Aorta (tissue), 5 donors: Measurements from ENCODE around the gene NSG2. TPM values are rescaled to one million over a fixed set of nuclear protein-coding genes. Genes with fewer than 3 reads are reported as not detected.

ENCODE experiments used
- ATAC-seq: fragments of 200-7000 bp; cut with Tn5 transposase; one replicate; pipeline ENCODE4 v1.9.1; 2022; ENCODE audit warnings: moderate library complexity; ENCODE audit not compliant: low FRiP score
- DNase-seq, 2 donors: peaks; one replicate each; pipeline ENCODE4 v3.0.0-alpha.2; 2020
- H3K27ac ChIP-seq, 2 donors: one replicate each; pipeline ENCODE4 v1.5.1; 2013; ENCODE audit warnings: low read length in 2 of 2, mild to moderate bottlenecking in 2 of 2, moderate library complexity in 2 of 2, control low read depth in 1 of 2, inconsistent platforms in 1 of 2, low read depth in 1 of 2
- H3K27me3 ChIP-seq, 2 donors: one replicate each; pipeline ENCODE4 v1.6.1; 2013; ENCODE audit warnings: control low read depth in 1 of 2, low read length in 1 of 2, mild to moderate bottlenecking in 1 of 2, moderate library complexity in 1 of 2; ENCODE audit not compliant: insufficient read depth in 2 of 2, control insufficient read depth in 1 of 2
- H3K36me3 ChIP-seq, 2 donors: one replicate each; pipeline ENCODE4 v1.6.1; 2013; ENCODE audit warnings: control low read depth in 1 of 2, low read length in 1 of 2, mild to moderate bottlenecking in 1 of 2; ENCODE audit not compliant: insufficient read depth in 2 of 2, control insufficient read depth in 1 of 2
- H3K4me1 ChIP-seq, 2 donors: one replicate each; pipeline ENCODE4 v1.6.1; 2013; ENCODE audit warnings: low read length in 2 of 2, control low read depth in 1 of 2, mild to moderate bottlenecking in 1 of 2, moderate library complexity in 1 of 2; ENCODE audit not compliant: insufficient read depth in 2 of 2, control insufficient read depth in 1 of 2
- H3K4me3 ChIP-seq, 2 donors: one replicate each; pipeline ENCODE4 v1.5.1; 2013; ENCODE audit warnings: low read length in 2 of 2, control low read depth in 1 of 2, mild to moderate bottlenecking in 1 of 2
- H3K9me3 ChIP-seq: one replicate; pipeline ENCODE4 v1.6.1; 2013; ENCODE audit warnings: mild to moderate bottlenecking, low read length; ENCODE audit not compliant: control insufficient read depth
- WGBS, 2 donors: extraction: QIAGEN DNeasy Blood & Tissue Kit; methylation state at CpG; one replicate each; pipeline ENCODE4 v1.1.7; 2013; 5-methylcytosine and 5-hydroxymethylcytosine counted together
- intact Hi-C, 2 donors: fragments of 100-400 bp; cut with DNase I; formaldehyde crosslinking; loops; one replicate each; pipeline versions ENCODE4 v1.14.2 to v1.15.0; 2022
- polyA plus RNA-seq, 2 donors: library from polyadenylated mRNA; stranded (reverse); fragments of 200-250 nt; gene quantifications; one replicate each; pipeline ENCODE4 v1.2.3, GENCODE V29; 2013
- total RNA-seq, 2 donors: library from RNA; stranded (reverse); fragmentation: NEBNext Ultra II Directional; extraction: Animal tissue kit (Norgen Biotek cat#: 25700); gene quantifications; one replicate each; pipeline ENCODE4 v1.2.1, GENCODE V29; 2021
- donor health status: healthy with polysubstance abuse.
- donor health status: Bipolar disorder and iron deficiency.
- donor health status: DM: no; HTN: no; CAD: no.
- donor health status: DM: no; HTN: no; CAD: no.
- donor health status: DM: yes; HTN: yes; CAD: no.

The NSG2 gene
- total and polyA plus RNA-seq, 4 donors = 0.64 TPM; not detected in 3

GRCh38 chr5:174071484-174071883 is 26.0 kb downstream of the NSG2 start:
- no peaks in the 10 kb centered on the region for H3K4me1 ChIP-seq
- 92% methylated on average over 8 of the region's 8 CpGs for WGBS, 2 donors
- H3K27me3 ChIP-seq = no peaks in the 10 kb centered on the region
- DNase-seq = no peak
- intact Hi-C loops = no loop called here
- H3K4me3 ChIP-seq = no peak overlapping the region
- H3K9me3 ChIP-seq = no peaks in the 10 kb centered on the region
- H3K27ac ChIP-seq = no peak overlapping the region
- no peaks in the 10 kb centered on the region for H3K36me3 ChIP-seq
- no peak for ATAC-seq

- Histone ChIP-seq H3K27me3 (no peaks in the 10 kb centered on the region), H3K4me3 (no peak overlapping the region), H3K27ac (no peak overlapping the region), H3K36me3 (no peaks in the 10 kb centered on the region), H3K9me3 (no peaks in the 10 kb centered on the region), H3K4me1 (no peaks in the 10 kb centered on the region)
- no peak for DNase-seq
- 1 to 10% methylated on average over 3 of the region's 3 CpGs for WGBS, 2 donors
- ATAC-seq = no peak
- intact Hi-C loops = no loop called here
Measured at GRCh38 chr5:174073122-174073660, 27.7 kb downstream of the NSG2 start.

DNA sequence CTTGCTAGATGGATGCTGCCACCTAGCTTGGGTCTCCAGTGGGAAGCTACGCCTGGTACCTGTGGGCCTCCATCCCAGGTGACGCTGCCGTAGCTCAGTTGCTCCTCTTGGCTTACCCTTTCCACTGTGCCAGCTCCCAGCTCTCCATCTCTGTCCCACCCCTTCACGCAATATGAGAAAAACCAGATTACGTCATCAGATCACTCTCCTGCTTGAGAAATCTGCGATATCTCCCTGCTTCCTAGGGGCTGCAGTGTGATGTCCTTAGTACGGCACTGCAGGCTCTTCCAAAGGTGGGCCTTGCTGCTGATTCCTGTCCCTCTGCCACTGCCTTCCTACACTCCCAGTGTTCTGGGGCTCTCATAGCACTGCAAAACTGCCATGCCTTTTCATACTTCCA is 28.9 kb downstream of the NSG2 start:
- Histone ChIP-seq H3K4me1 (no peaks in the 10 kb centered on the region), H3K4me3 (no peak overlapping the region), H3K36me3 (no peaks in the 10 kb centered on the region), H3K27ac (no peak overlapping the region), H3K27me3 (no peaks in the 10 kb centered on the region), H3K9me3 (no peaks in the 10 kb centered on the region)
- ATAC-seq = no peak
- DNase-seq = no peak
- 96 to 97% methylated on average over 7 of the region's 7 CpGs for WGBS, 2 donors
- intact Hi-C loops = no loop called here

GRCh38 chr5:174078416-174078815 is 32.9 kb downstream of the NSG2 start:
- H3K36me3 ChIP-seq = no peaks in the 10 kb centered on the region
- WGBS, 2 donors = 73 to 77% methylated on average over 3 of the region's 3 CpGs
- H3K27ac ChIP-seq = no peak overlapping the region
- no peaks in the 10 kb centered on the region for H3K27me3 ChIP-seq
- DNase-seq = no peak
- no peak overlapping the region for H3K4me3 ChIP-seq
- H3K9me3 ChIP-seq = no peaks in the 10 kb centered on the region
- intact Hi-C loops = no loop called here
- no peaks in the 10 kb centered on the region for H3K4me1 ChIP-seq
- ATAC-seq = no peak

DNA sequence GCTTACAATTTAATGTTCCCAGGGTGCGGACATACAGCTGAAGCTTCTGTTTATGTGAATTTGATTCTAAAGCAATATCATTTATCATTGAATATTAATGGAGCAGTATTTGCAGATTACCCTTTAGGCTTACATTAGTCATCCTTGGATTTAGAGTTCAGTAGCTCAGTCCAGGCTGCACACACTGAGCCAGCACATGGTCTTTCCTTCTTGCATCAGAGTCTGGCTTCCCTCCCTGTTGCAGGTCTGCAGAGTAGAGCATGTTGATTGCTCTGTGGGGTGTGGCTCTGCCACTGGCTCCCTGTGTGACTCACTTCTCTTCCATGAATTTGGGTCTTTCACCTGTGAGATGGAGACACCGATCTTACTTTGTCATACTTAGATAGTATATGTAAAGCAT is 36.8 kb downstream of the NSG2 start:
- no peaks in the 10 kb centered on the region for H3K36me3 ChIP-seq
- no peak overlapping the region for H3K4me3 ChIP-seq
- H3K27me3 ChIP-seq = no peaks in the 10 kb centered on the region
- H3K27ac ChIP-seq = no peak overlapping the region
- DNase-seq = no peak
- no peaks in the 10 kb centered on the region for H3K9me3 ChIP-seq
- WGBS, 2 donors = 91 to 94% methylated on average over 2 of the region's 2 CpGs
- no peak for ATAC-seq
- intact Hi-C loops = no loop called here
- no peaks in the 10 kb centered on the region for H3K4me1 ChIP-seq

DNA sequence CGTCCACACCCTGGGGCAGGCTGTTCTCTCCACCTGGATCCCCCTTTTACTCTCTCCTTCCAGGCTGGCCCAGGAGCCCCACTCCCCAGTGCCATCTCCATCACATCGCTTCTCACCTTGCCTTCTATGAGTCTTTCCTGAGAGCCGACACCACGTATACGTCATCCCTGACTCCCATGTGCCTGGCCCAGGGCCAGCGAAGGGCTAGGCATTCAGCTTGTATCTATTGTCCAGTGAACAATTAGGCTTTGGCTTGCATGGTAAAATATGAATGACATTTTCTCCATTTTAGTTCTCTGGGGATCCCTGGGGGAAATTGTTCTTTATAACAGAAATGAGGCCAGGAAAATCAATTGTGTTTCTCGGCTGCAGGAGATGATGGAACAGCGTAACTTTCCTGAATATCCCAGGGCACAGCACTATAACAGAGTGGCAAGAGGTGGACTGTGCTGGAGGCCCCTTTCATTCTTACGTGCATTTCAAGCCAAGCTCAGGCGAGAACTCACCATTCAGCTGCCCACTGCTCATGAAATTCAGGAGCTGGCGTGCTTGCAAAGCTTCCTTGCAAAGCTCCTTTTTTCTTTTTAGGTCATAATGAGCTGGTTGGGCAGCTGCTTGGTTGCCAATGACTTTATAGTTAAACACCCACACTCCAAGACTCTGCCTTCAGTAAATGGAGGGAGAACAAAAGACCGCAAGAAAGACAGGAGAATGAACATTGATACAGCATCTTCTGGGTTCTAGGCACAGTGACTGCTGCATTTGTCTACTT is 37.7 kb downstream of the NSG2 start:
- H3K27ac ChIP-seq = no peak overlapping the region
- H3K9me3 ChIP-seq = no peaks in the 10 kb centered on the region
- intact Hi-C loops = no loop called here
- H3K27me3 ChIP-seq = no peaks in the 10 kb centered on the region
- no peak overlapping the region for H3K4me3 ChIP-seq
- no peaks in the 10 kb centered on the region for H3K4me1 ChIP-seq
- H3K36me3 ChIP-seq = no peaks in the 10 kb centered on the region
- ATAC-seq (no peak), DNase-seq (no peak)
- 82 to 84% methylated on average over 12 of the region's 12 CpGs for WGBS, 2 donors

DNA sequence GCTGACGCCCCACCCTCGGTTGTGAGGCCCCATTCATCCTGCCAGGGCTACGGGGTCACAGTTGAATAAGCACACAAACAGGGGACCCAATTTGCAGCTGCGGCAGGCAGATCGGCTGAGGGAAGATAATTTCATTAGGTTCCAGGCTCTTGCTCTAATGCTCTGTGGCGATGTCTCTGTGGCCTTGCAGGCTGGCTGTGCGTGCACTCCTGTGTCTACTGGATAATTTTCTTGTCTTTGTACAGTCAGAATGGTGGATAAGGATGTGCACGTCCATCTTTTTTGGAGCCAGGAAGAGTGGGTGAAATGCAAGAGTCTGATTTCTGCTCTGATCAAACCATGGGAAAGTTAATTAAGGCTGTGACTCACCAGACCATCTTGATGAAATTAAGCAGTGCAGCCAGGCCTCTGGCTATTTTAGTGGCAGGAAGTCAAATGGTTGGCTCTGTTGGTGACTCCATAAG is 39.2 kb downstream of the NSG2 start:
- no peaks in the 10 kb centered on the region for H3K27me3 ChIP-seq
- no peak overlapping the region for H3K27ac ChIP-seq
- ATAC-seq (no peak), DNase-seq (no peak)
- 72 to 73% methylated on average over 8 of the region's 8 CpGs for WGBS, 2 donors
- H3K4me1 ChIP-seq = no peaks in the 10 kb centered on the region
- H3K36me3 ChIP-seq = no peaks in the 10 kb centered on the region
- intact Hi-C loops = no loop called here
- H3K9me3 ChIP-seq = no peaks in the 10 kb centered on the region
- no peak overlapping the region for H3K4me3 ChIP-seq

- H3K4me3 ChIP-seq = no peak overlapping the region
- ATAC-seq (no peak), DNase-seq (no peak)
- H3K9me3 ChIP-seq = peaks cover 1% of the 10 kb centered on the region
- 79 to 86% methylated on average over 5 of the region's 5 CpGs for WGBS, 2 donors
- no peaks in the 10 kb centered on the region for H3K36me3 ChIP-seq
- H3K27ac ChIP-seq = no peak overlapping the region
- H3K27me3 ChIP-seq = no peaks in the 10 kb centered on the region
- H3K4me1 ChIP-seq = no peaks in the 10 kb centered on the region
- intact Hi-C loops = no loop called here
Measured at GRCh38 chr5:174086751-174087150, 41.2 kb downstream of the NSG2 start.

GRCh38 chr5:174087783-174088182 is 42.3 kb downstream of the NSG2 start:
- intact Hi-C loops = no loop called here
- H3K36me3 ChIP-seq = no peaks in the 10 kb centered on the region
- DNase-seq = no peak
- H3K4me3 ChIP-seq = no peak overlapping the region
- H3K27me3 ChIP-seq = no peaks in the 10 kb centered on the region
- no peaks in the 10 kb centered on the region for H3K4me1 ChIP-seq
- H3K9me3 ChIP-seq = peaks cover 1% of the 10 kb centered on the region
- whole genome bisulfite sequencing, 2 donors = 95 to 97% methylated on average over 1 of the region's 1 CpG
- no peak overlapping the region for H3K27ac ChIP-seq
- no peak for ATAC-seq
